Stimulated activated CD4-positive, alpha-beta T cell treated with anti-CD3 and anti-CD28 coated beads, Interleukin-2, amount 100 ng/mL, for 4 hours (primary cell): ENCODE results near the gene BNC2.

Experiments used
- DNase-seq: peaks from one replicate; pipeline ENCODE4 v3.0.0-alpha.2; 2020; ENCODE audit warnings: low read depth

The BNC2 gene

DNA sequence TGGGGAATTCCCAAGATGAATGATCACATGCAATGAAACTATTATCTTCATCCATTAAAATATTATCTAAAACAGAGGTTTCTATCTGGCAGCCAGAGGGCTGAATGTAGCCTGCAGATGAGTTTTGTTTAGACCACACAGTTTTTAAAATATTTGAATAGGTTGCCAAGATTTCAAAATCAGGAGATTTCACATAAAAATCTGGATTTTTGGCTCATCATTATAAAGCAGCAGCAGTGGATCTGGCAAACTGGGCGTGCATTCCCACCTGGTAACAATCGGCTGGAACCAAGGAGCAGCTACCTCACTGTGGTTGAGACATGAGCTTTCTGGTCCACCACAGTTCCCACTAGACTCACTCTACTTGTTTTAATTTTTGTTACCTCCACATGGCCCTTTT, 155.1 kb downstream of the BNC2 start:
- DNase-seq, result no peak

DNA sequence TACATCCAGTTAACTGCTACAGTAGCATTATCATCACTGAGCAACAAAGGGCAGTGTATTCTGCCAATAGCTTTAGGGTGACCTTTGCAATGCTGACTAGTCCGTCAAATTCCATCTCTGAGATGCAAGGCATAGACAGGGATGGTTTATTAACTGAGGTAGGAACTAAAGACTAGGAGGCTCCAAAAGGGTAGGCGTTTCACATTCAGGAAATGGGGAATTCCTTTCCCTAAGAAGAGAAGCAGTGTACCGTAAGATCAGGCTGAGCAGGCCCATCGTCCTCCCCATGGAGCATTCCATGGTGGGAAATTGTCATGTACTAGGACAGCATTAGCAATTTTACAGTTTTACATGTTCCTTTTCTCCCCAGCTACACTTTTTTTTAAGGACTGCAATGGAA, 157.7 kb downstream of the BNC2 start:
- no peak for DNase-seq

GRCh38 chr9:16710888-16711287, 159.6 kb downstream of the BNC2 start:
- no peak for DNase-seq

DNA sequence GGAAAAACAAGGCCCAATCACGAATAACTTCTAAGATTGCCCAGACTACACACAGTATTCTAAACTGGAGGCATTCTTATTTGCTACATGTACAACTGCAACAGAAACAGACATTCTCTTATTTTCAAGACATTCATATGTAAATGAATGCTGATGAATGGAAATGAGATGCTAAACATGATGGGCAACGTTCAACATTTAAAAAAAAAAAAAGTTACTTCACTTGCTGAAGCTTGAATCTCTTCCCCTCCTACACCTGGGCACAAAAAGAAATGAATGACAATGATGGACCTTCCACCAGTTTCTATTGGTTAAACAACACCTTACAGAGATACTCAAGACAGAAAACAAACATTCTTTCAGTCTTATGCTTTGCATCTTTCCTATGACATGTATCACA, 160.5 kb downstream of the BNC2 start:
- DNase-seq, result no peak

- DNase-seq, result no peak
These were observed 161.6 kb downstream of the BNC2 start for GRCh38 chr9:16708656-16709435.

DNA sequence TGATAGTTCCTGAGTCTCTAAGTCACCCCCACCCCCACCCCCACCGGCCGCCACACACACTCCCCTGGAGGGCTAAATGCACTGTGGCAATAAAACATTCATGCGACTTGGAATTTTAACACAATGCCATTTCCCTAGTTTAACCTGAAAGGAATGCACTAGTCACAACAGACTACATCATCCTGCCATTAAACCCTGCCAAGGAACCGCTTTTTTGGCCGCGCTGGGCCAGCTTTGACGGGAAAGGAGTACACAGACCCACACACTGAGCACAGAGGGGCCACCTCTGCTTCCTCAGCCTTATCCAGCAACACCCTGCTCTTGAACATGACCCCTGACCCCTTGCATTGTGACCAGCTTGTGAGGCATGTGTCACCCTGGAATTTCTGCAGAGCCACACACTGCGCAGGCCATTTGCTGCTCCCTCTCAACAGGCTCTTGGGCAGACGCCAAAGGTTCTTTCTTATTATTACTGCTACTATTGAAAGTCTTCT, 165.3 kb downstream of the BNC2 start:
- no peak for DNase-seq

DNA sequence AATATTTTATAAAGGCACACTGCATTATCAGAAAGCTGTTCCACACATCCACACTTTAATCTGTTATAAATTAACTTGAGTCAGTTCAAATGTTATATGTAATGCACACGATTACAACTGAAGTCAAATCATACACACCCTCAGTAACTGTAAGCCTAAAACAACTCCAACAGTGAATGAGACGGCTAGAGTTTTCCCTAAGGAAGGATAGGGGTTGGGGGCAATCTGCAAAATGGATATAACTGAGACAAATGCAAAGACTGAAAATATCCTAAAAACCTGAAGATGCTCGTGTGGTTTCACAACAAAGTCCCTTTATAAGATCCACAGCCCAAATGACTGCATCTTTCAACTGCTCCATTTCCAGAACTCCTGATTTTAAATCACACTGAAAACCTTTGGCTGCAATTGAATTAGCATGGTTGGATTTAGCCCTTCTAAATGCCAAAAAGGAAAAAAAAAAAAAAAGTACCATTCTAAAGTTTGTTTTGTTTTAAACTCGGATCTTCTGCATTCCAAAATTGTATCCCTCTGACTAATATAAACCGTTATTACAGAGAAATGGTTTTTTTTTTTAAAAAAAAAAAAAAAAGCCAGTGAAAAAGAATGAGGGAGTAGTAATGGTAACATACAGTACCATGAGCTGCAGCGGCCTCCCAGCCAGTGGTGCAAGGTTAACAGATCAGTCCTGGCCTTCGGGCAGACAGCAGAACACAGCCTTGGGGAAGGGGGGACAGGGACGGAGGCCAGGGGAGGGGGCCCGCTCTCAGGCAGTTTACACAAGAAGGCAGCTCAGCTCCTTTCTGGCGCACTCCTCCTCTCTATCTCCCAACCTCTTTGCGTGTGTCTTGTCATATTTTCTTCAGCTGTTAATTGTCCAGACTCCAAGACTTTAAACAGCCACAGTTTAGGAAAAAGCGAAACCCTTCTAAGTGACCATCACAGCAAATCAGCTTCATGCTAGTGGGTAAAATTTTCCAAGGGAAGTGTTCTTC, 166.1 kb downstream of the BNC2 start:
- no peak for DNase-seq

- DNase-seq, result no peak
These were observed 169.1 kb downstream of the BNC2 start for GRCh38 chr9:16701347-16701746.

DNA sequence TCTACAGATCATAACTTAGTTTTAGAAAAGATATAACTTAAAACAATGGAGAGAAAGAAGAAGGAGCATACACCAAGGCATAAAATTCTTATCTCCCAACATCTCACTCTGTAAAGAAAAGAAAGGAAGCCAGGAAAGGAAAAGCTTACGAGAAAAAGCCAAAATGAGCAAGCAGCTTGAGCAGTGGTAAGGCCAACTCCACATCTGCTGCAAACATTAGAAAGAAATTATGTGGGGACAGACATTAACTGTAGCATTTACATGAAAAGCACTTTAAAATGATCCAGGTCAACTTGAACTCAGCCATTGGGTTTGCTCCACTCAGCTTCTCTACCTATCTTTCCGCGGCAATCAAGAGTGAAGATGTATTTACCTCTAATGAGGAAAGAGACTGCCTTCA, 176.9 kb downstream of the BNC2 start:
- DNase-seq, result no peak

DNA sequence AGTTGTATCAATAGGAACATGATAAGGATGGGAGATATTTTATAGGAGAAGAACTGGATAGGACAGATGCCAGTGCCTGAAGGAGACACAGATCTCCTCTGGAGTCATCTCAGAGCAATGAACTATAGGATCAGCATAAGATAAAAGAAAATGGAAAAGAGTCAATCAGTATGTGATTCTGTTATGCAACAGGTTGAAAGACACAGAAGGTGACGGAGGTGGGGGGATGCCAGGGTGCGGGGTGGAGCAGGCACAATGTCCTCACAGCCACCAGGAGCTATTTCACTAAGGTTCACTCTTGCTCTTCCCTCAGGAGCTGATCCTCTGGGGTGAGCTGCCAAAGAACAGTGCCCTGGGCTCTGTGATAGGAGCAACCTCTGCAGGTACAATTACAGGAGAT, 179.8 kb downstream of the BNC2 start:
- DNase-seq, result no peak

- DNase-seq, result no peak
These were observed 180.3 kb downstream of the BNC2 start for GRCh38 chr9:16690205-16690604.

DNA sequence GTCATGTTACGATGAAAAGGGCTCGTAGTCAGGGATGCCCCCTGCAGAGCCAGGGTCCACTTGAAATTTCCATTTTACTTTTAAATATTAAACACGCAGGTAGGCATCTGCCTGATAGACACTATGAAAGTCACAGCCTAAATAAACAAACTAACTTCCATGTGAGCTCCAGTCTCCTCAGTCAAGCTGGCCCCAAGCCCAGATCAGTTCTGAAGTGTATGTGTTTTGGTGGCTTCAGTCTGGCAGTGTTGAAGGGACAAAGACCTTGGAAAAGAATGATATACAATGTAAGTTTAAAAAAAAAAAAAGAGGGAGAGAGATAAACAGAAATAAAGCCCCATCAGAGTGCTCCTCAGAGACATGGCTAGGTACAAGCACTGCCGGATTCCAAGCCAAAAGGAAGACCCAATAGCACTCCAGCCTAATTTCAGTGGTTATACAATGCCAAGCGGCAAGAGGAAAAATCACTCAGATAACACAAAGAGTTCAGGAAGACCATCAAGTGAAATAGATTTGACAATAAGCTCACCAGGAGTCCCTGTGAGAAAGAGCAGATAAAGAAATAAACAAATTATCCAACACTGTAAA, 181.0 kb downstream of the BNC2 start:
- no peak for DNase-seq

DNA sequence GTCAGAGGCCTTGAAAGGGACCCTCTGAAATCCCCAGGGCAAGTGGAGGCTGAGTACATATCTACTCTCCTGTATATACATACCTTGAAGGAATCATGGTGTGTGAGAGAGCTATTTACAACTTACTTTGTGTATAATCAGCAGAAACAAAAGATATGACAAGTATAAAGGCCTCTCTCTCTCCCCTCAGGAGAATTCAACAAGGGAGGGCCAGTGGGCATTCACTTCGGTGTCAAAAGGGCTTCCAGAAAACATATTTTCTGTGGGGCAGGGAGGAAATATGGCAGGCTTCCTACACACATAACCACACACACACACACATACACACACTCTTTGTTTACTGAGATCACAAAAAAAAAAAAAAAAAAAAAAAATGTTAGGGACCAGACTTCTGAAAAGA, 181.7 kb downstream of the BNC2 start:
- no peak for DNase-seq

DNA sequence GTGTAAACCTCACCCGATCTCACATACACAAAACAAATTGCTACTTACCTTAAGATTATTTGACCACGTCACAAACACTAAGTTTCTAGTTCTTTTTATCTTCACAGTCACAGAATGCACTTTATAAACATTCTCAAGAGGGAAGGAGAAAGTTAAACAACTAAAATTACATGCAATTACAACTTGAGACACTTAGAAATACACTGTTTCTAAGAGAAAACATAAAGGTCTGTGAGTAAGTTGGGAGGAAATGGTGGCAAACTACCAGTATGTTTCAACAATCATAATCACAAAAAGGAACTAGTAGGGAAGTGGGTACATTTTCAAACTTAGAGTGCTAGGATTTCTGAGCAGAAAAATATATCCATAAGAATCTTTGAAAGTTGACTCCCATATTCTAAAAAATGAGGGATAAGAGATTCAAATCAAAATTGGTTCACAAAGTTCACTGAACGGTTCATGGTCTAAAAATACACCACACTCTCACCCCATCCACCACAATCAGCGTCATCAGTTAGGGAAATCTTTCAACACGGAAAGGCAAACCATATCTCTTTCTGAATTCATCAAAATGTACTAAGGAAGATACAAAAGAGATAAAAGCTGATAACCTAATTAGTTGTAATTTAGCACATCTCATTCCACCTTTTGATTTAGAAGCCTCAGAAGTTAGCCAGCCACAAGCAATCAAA, 182.6 kb downstream of the BNC2 start:
- no peak for DNase-seq

DNA sequence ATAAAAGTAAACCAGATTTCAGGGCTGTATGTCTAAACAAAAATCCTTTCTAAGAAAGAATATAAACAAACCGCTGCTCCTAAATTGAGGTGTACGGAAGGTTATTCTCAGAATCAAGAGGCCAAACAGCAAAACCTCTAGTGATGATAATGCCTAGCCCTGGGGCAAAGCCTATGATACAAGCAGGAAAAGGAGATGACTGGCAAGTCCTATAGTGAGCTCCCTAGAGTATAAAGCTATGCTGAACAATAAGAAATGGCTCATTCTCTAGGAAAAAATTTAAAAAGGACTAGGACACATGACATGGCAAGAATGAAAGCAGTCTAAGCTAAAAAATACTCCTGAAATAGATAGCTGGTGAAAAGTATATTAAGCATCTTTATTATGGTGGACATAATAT, 187.1 kb downstream of the BNC2 start:
- no peak for DNase-seq

DNA sequence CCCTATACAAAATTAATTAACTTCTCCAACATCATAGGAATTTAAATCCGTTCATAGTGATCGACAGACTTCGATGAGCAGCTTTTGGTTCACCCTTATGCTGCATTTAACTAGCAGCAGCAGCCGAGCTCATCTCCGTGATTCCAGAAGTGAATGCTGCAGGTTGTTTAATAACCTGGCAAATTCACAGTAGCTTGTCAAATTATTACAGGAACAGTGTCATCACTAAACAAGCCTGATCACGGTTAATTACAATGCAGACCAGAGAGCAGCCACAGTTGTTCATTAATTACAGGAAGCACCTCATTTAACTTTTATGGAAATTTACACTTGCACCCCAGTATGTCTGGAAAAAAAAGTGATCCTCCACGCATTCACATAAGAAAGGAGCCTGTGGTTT, 188.2 kb downstream of the BNC2 start:
- no peak for DNase-seq

DNA sequence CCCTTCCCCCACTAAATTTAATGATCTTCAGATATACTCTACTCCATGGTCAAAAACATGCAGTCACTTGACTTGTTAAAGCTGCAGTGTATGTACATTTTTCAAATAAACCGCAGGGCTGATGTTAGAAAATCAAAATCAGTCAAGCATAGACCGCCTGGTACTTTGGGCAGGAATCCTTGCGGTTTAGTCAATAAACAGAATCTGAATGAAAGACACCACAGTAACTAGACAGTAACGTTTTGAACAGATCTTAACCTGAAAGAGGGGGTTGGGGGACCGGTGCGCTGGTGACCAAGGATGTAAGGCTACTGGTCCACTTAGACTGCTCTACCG, 188.8 kb downstream of the BNC2 start:
- DNase-seq, result no peak

DNA sequence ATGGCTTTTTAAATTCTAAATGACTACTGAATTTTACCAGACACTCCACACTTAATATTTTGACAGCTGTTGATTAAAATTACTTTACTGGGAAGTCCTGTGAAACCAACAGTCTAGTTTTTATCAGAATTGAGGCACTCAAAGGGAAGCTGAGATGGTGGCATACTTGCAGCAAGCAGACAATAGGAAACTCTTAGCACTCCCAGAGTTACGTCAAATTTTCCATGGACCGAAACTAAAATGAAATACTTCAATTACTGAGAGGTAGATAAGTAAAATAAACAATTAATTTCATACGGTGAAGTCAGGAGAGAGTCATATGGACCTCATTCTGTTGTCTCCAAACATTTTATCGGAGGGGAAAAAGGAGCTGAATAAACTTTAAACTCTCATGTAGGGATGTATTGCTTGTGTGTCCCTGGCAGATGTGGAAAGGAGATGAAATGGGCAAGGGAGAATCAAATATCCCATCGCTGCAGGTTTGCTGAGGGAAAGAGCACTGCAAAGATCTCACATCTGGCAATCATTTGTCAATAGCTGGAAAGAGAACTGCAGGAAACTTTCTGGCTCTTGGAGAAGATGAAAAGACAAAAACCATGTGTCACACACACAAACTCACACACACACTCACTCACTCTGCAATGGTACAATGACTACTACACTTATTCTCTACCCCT, 189.4 kb downstream of the BNC2 start:
- no peak for DNase-seq

GRCh38 chr9:16680541-16680940, 189.9 kb downstream of the BNC2 start:
- DNase-seq, result no peak

DNA sequence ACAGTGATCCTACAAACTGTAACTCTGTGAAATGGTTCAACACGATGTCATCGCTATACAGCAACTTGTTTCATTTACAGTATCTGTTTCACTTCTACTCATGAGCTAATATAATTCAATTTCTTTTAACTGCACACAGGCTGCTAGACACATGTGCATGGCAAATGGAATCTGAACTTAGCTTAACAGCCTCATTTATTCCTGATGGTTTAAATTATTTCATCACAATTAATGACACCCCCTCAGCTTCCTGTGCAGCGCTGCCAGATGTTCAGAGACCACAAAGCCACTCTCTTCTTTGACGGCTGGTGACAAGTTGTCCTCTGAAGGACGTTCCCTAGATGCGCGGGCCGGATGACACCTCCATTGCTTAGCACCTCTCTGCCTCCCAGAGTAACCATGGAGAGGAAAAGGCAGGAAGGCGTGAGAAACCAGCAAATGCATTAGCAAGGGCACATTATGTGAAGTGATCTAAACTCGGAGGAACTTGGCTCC, 191.1 kb downstream of the BNC2 start:
- DNase-seq, result no peak

DNA sequence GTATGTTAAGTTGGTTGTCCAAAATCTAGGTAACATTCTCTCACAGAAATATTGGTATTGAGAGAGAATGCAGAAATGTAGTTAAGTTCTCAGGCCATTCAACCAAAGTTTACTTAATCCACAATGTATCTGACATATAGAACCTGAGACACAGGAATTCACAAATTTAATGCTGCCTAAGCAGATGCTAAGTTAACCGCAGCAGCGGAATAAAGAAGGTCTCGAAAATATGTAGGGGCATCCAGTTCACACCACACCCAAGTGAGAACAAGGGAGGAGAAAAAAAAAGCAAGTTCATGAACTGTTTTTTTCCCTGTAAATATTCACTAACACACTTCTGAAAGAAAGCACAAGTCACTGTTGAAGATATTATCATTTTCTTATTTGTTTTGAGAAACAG, 194.0 kb downstream of the BNC2 start:
- DNase-seq, result no peak
